ENCODE data around the gene ACSS2. TPM values are rescaled to one million over a fixed set of nuclear protein-coding genes. Genes with fewer than 3 reads are reported as not detected.
A peak's percentile ranks its signal among the peaks of the same experiment; 100 is the strongest.

The ACSS2 gene
- total RNA-seq, 2 experiments from 2014 or later: 45.6 to 47.7 TPM

GRCh38 chr20:34859826-34860545 is 16.4 kb upstream of the ACSS2 start:
- Mint-ChIP-seq H3K9me3 (no peaks in the 10 kb centered on the region), H3K27me3 (no peaks in the 10 kb centered on the region), H3K4me1 (ENCODE audit: low read depth) (no peaks in the 10 kb centered on the region), H3K4me3 (no peak overlapping the region), H3K27ac (no peak overlapping the region), H3K36me3 (peaks cover 7% of the 10 kb centered on the region)
- ChIA-PET POLR2A (no interaction called here), CTCF (interaction anchor here (0.9 kb wide), 1 partner anchor 469 kb away, joined by 3 read pairs; no protein-coding TSS in a partner anchor)
- no peak for DNase-seq
- intact Hi-C loops (cut with micrococcal nuclease): no loop called here

- H3K27me3 Mint-ChIP-seq: no peaks in the 10 kb centered on the region
- no peak overlapping the region for H3K27ac Mint-ChIP-seq
- ChIA-PET CTCF (no interaction called here), POLR2A (no interaction called here)
- H3K36me3 Mint-ChIP-seq: peaks cover 7% of the 10 kb centered on the region
- no peaks in the 10 kb centered on the region for H3K9me3 Mint-ChIP-seq
- H3K4me1 Mint-ChIP-seq (ENCODE audit: low read depth): no peaks in the 10 kb centered on the region
- H3K4me3 Mint-ChIP-seq: no peak overlapping the region
- DNase-seq: no peak
- intact Hi-C loops (cut with micrococcal nuclease): no loop called here
Observed at GRCh38 chr20:34861386-34862084, 14.9 kb upstream of the ACSS2 start.

GRCh38 chr20:34862724-34863123 is 13.7 kb upstream of the ACSS2 start:
- no peak overlapping the region for H3K4me3 Mint-ChIP-seq
- DNase-seq: no peak
- no peaks in the 10 kb centered on the region for H3K27me3 Mint-ChIP-seq
- no peak overlapping the region for H3K27ac Mint-ChIP-seq
- H3K9me3 Mint-ChIP-seq: no peaks in the 10 kb centered on the region
- ChIA-PET CTCF (no interaction called here), POLR2A (no interaction called here)
- intact Hi-C loops (cut with micrococcal nuclease): no loop called here
- peaks cover 2% of the 10 kb centered on the region for H3K4me1 Mint-ChIP-seq (ENCODE audit: low read depth)
- peaks cover 4% of the 10 kb centered on the region for H3K36me3 Mint-ChIP-seq

GRCh38 chr20:34863421-34863965 is 12.9 kb upstream of the ACSS2 start:
- Mint-ChIP-seq H3K27ac (no peak overlapping the region), H3K27me3 (no peaks in the 10 kb centered on the region), H3K36me3 (peaks cover 4% of the 10 kb centered on the region), H3K4me1 (ENCODE audit: low read depth) (peaks cover 2% of the 10 kb centered on the region), H3K4me3 (no peak overlapping the region), H3K9me3 (no peaks in the 10 kb centered on the region)
- ChIA-PET CTCF (interaction anchor here (0.9 to 1.6 kb wide), 2 partner anchors 9 to 12 kb away, joined by 4 to 10 read pairs; partner anchors contain the start of genes ACSS2 and GGT7), POLR2A (no interaction called here)
- intact Hi-C loops (cut with micrococcal nuclease): no loop called here
- DNase-seq: no peak

GRCh38 chr20:34864216-34864615 is 12.2 kb upstream of the ACSS2 start:
- no peak for DNase-seq
- no peak overlapping the region for H3K27ac Mint-ChIP-seq
- ChIA-PET POLR2A (no interaction called here), CTCF (interaction anchor here (0.9 to 1.6 kb wide), 2 partner anchors 9 to 11 kb away, joined by 4 to 10 read pairs; partner anchors contain the start of genes ACSS2 and GGT7)
- intact Hi-C loops (cut with micrococcal nuclease): no loop called here
- H3K4me3 Mint-ChIP-seq: no peak overlapping the region
- H3K4me1 Mint-ChIP-seq (ENCODE audit: low read depth): peaks cover 2% of the 10 kb centered on the region
- peaks cover 4% of the 10 kb centered on the region for H3K36me3 Mint-ChIP-seq
- H3K9me3 Mint-ChIP-seq: no peaks in the 10 kb centered on the region
- no peaks in the 10 kb centered on the region for H3K27me3 Mint-ChIP-seq

- Mint-ChIP-seq H3K9me3 (no peaks in the 10 kb centered on the region), H3K27ac (no peak overlapping the region), H3K36me3 (no peaks in the 10 kb centered on the region), H3K4me1 (ENCODE audit: low read depth) (peaks cover 52% of the 10 kb centered on the region), H3K27me3 (no peaks in the 10 kb centered on the region), H3K4me3 (peak overlapping the region; percentile 64)
- DNase-seq: no peak
- ChIA-PET POLR2A (no interaction called here), CTCF (interaction anchor here (1.1 to 2.2 kb wide), 2 partner anchors 15 to 85 kb away, joined by 3 to 7 read pairs; no protein-coding TSS in a partner anchor)
- intact Hi-C loops (cut with micrococcal nuclease): loop anchor here (10.0 kb wide), 1 partner anchor 743 kb away; the partner anchor contains the start of gene SPAG4
Observed at GRCh38 chr20:34871320-34871926, 5.0 kb upstream of the ACSS2 start.

- peak overlapping the region; percentile 64 for H3K4me3 Mint-ChIP-seq
- peaks cover 53% of the 10 kb centered on the region for H3K4me1 Mint-ChIP-seq (ENCODE audit: low read depth)
- ChIA-PET CTCF (interaction anchor here (0.8 to 5.7 kb wide), 8 partner anchors 11 to 397 kb away, joined by 3 to 139 read pairs (median 5); partner anchors contain the start of genes GSS and MYH7B), POLR2A (interaction anchor here (1.0 to 2.6 kb wide), 3 partner anchors 14 to 99 kb away, joined by 3 to 16 read pairs (median 3); partner anchors contain the start of genes GSS and MYH7B)
- no peaks in the 10 kb centered on the region for H3K9me3 Mint-ChIP-seq
- H3K27me3 Mint-ChIP-seq: no peaks in the 10 kb centered on the region
- DNase-seq: no peak
- no peaks in the 10 kb centered on the region for H3K36me3 Mint-ChIP-seq
- intact Hi-C loops (cut with micrococcal nuclease): loop anchor here (10.0 kb wide), 1 partner anchor 743 kb away; the partner anchor contains the start of gene SPAG4
- no peak overlapping the region for H3K27ac Mint-ChIP-seq
Observed at GRCh38 chr20:34871966-34872621, 4.3 kb upstream of the ACSS2 start.

- Mint-ChIP-seq H3K4me3 (peak within 1 kb of the TSS; percentile 64), H3K9me3 (no peaks in the 10 kb centered on the region), H3K4me1 (ENCODE audit: low read depth) (peaks cover 56% of the 10 kb centered on the region), H3K27ac (peak within 1 kb of the TSS; percentile 6), H3K27me3 (no peaks in the 10 kb centered on the region), H3K36me3 (no peaks in the 10 kb centered on the region)
- CTCF ChIA-PET: interaction anchor here (0.6 to 5.7 kb wide), 16 partner anchors 9 to 396 kb away, joined by 3 to 139 read pairs (median 3); partner anchors contain the start of genes GSS and MYH7B
- POLR2A ChIA-PET: interaction anchor here (1.0 to 2.6 kb wide), 3 partner anchors 15 to 99 kb away, joined by 3 to 16 read pairs (median 3); partner anchors contain the start of genes GSS and MYH7B
- DNase-seq: peak; percentile 93
- intact Hi-C loops (cut with micrococcal nuclease): loop anchor here (10.0 kb wide), 1 partner anchor 742 kb away; the partner anchor contains the start of gene SPAG4
Observed at GRCh38 chr20:34872622-34873224, 3.7 kb upstream of the ACSS2 start, which contains the start of gene GGT7. Gene GGT7, minus strand, starts transcription at chr20:34872856. Its CDS starts 41 bp downstream, at chr20:34872815.

GRCh38 chr20:34873583-34874093 is 2.8 kb upstream of the ACSS2 start:
- Mint-ChIP-seq H3K9me3 (no peaks in the 10 kb centered on the region), H3K27me3 (no peaks in the 10 kb centered on the region), H3K4me3 (peak overlapping the region; percentile 64), H3K36me3 (no peaks in the 10 kb centered on the region), H3K4me1 (ENCODE audit: low read depth) (peaks cover 56% of the 10 kb centered on the region), H3K27ac (peak overlapping the region; percentile 6)
- ChIA-PET POLR2A (interaction anchor here (0.8 to 2.6 kb wide), 3 partner anchors 48 to 289 kb away, joined by 3 to 16 read pairs (median 3); partner anchors contain the start of genes GSS, MYH7B and NCOA6), CTCF (interaction anchor here (0.6 to 5.7 kb wide), 33 partner anchors 8 to 273 kb away, joined by 3 to 139 read pairs (median 5); partner anchors contain the start of genes EDEM2, GSS, MYH7B and TRPC4AP)
- no peak for DNase-seq
- intact Hi-C loops (cut with micrococcal nuclease): loop anchor here (1.0 to 10.0 kb wide), 4 partner anchors 39 to 741 kb away; partner anchors contain the start of gene SPAG4

- Mint-ChIP-seq H3K4me1 (ENCODE audit: low read depth) (peaks cover 57% of the 10 kb centered on the region), H3K36me3 (no peaks in the 10 kb centered on the region), H3K9me3 (no peaks in the 10 kb centered on the region), H3K27me3 (no peaks in the 10 kb centered on the region), H3K4me3 (peak overlapping the region; percentile 50), H3K27ac (no peak overlapping the region)
- intact Hi-C loops (cut with micrococcal nuclease): loop anchor here (1.0 to 10.0 kb wide), 4 partner anchors 39 to 741 kb away; partner anchors contain the start of gene SPAG4
- DNase-seq: peak; percentile 84
- ChIA-PET CTCF (interaction anchor here (0.8 to 5.7 kb wide), 29 partner anchors 8 to 273 kb away, joined by 3 to 139 read pairs (median 5); partner anchors contain the start of genes EDEM2, GSS, MYH7B and TRPC4AP), POLR2A (interaction anchor here (0.8 to 2.6 kb wide), 3 partner anchors 49 to 288 kb away, joined by 3 to 16 read pairs (median 3); partner anchors contain the start of genes GSS, MYH7B and NCOA6)
Observed at GRCh38 chr20:34874094-34874654, 2.2 kb upstream of the ACSS2 start.
